HL-60 (cell line): ENCODE data around the gene EFCC1.

Experiments
- POLR2AphosphoS5 ChIP-seq: IDR thresholded peaks from 2 replicates; pipeline ENCODE4 v1.6.1; 2012; ENCODE audit warnings: low read depth
- REST ChIP-seq: IDR thresholded peaks from 2 replicates; pipeline ENCODE4 v1.6.1; 2012; ENCODE audit warnings: low read depth; ENCODE audit not compliant: insufficient replicate concordance
- SPI1 ChIP-seq: IDR thresholded peaks from 2 replicates; pipeline ENCODE4 v1.6.1; 2012; ENCODE audit warnings: low read depth, mild to moderate bottlenecking, borderline replicate concordance
- TF ChIP-seq, protein P1 (sequence below): IDR thresholded peaks from one replicate; pipeline ENCODE4 v1.5.1; 2011; ENCODE audit warnings: low read length, control low read depth, inconsistent platforms; ENCODE audit not compliant: insufficient read depth

GRCh38 chr3:129019266-129019665 lies 18.2 kb downstream of the EFCC1 start:
- TF ChIP-seq, protein P1, sequence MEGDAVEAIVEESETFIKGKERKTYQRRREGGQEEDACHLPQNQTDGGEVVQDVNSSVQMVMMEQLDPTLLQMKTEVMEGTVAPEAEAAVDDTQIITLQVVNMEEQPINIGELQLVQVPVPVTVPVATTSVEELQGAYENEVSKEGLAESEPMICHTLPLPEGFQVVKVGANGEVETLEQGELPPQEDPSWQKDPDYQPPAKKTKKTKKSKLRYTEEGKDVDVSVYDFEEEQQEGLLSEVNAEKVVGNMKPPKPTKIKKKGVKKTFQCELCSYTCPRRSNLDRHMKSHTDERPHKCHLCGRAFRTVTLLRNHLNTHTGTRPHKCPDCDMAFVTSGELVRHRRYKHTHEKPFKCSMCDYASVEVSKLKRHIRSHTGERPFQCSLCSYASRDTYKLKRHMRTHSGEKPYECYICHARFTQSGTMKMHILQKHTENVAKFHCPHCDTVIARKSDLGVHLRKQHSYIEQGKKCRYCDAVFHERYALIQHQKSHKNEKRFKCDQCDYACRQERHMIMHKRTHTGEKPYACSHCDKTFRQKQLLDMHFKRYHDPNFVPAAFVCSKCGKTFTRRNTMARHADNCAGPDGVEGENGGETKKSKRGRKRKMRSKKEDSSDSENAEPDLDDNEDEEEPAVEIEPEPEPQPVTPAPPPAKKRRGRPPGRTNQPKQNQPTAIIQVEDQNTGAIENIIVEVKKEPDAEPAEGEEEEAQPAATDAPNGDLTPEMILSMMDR: no peak
- TF ChIP-seq REST: no peak
- no peak for TF ChIP-seq POLR2AphosphoS5
- no peak for TF ChIP-seq SPI1
